MM.1S (cell line): ENCODE data around the gene COLEC12.

Source experiments
- DNase-seq: peaks from one replicate; pipeline ENCODE4 v3.0.0-alpha.2; 2015
- H2AFZ ChIP-seq: fragments of 300-600 bp; sonication (generic); 2 replicates; pipeline ENCODE4 v1.6.0; 2016; ENCODE audit warnings: antibody characterized with exemption, low read length
- H3F3A ChIP-seq: fragments of 300-600 bp; sonication (generic); 2 replicates; pipeline ENCODE4 v1.6.1; 2016; ENCODE audit warnings: mild to moderate bottlenecking, antibody characterized with exemption, low read length, moderate library complexity, mixed read lengths; ENCODE audit not compliant: insufficient read depth
- H3K27ac ChIP-seq: fragments of 300-600 bp; sonication (generic); 2 replicates; pipeline ENCODE4 v1.5.1; 2016; ENCODE audit warnings: mild to moderate bottlenecking, low read length
- H3K27me3 ChIP-seq: fragments of 300-600 bp; sonication (generic); replicated peaks from 2 replicates; pipeline ENCODE4 v1.6.0; 2016; ENCODE audit warnings: low read length; ENCODE audit not compliant: insufficient read depth
- H3K36me3 ChIP-seq: fragments of 300-600 bp; sonication (generic); replicated peaks from 2 replicates; pipeline ENCODE4 v1.6.1; 2016; ENCODE audit warnings: mild to moderate bottlenecking, low read length, mixed read lengths; ENCODE audit not compliant: insufficient read depth
- H3K4me1 ChIP-seq: fragments of 300-600 bp; sonication (generic); 2 replicates; pipeline ENCODE4 v1.6.1; 2016; ENCODE audit warnings: low read length, mixed read lengths
- H3K4me2 ChIP-seq: fragments of 300-600 bp; sonication (generic); 2 replicates; pipeline ENCODE4 v1.6.0; 2016; ENCODE audit warnings: low read depth, low read length
- H3K4me3 ChIP-seq: fragments of 300-600 bp; sonication (generic); 2 replicates; pipeline ENCODE4 v1.5.1; 2016; ENCODE audit warnings: low read length, mixed read lengths
- H3K79me2 ChIP-seq: fragments of 300-600 bp; sonication (generic); 2 replicates; pipeline ENCODE4 v1.6.1; 2016; ENCODE audit warnings: mixed run types, low read length, mixed read lengths
- H3K9ac ChIP-seq: fragments of 300-600 bp; sonication (generic); 2 replicates; pipeline ENCODE4 v1.6.1; 2016; ENCODE audit warnings: low read length, mixed read lengths
- H3K9me2 ChIP-seq: fragments of 300-600 bp; sonication (generic); replicated peaks from 2 replicates; pipeline ENCODE4 v1.6.1; 2016; ENCODE audit warnings: mild to moderate bottlenecking, low read length, mixed read lengths; ENCODE audit not compliant: insufficient read depth
- H3K9me3 ChIP-seq: fragments of 300-600 bp; sonication (generic); replicated peaks from 2 replicates; pipeline ENCODE4 v1.6.1; 2016; ENCODE audit warnings: mild to moderate bottlenecking, low read length, mixed read lengths; ENCODE audit not compliant: insufficient read depth
- H4K20me1 ChIP-seq: fragments of 300-600 bp; sonication (generic); 2 replicates; pipeline ENCODE4 v1.6.1; 2016; ENCODE audit warnings: mild to moderate bottlenecking, low read length, moderate library complexity, mixed read lengths; ENCODE audit not compliant: insufficient read depth
- EZH2 ChIP-seq: fragments of 300-600 bp; sonication (generic); optimal IDR thresholded peaks from 2 replicates; pipeline ENCODE3; 2017; ENCODE audit warnings: low read depth, mild to moderate bottlenecking, antibody characterized with exemption, low read length, mixed read lengths
- EZH2phosphoT487 ChIP-seq: fragments of 300-600 bp; sonication (generic); IDR thresholded peaks from 2 replicates; pipeline ENCODE4 v1.6.1; 2018; ENCODE audit warnings: antibody characterized with exemption, low read length
- TF ChIP-seq, protein P1 (sequence below): fragments of 300-600 bp; sonication (generic); IDR thresholded peaks from 2 replicates; pipeline ENCODE4 v1.5.1; 2016; ENCODE audit warnings: antibody characterized with exemption, low read length, mixed read lengths

Gene COLEC12

DNA sequence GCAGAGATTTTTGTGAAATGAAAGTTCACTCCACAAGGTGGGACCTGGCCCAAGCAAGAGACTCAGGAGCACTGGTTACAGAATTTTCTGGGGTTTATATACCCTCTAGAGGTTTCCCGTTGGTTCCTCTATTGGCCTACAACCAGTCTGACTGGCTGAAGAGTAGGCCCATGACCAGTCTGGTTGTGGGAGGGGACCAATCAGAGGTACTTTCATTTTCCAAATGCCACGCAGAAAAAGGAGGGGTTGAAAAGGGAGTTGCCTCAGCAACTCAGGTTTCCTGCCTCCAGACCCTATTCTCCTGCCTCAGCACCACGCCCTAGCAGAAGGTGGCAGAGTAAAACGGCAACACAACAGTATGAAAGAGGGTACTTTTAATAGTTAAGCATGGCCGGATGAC is 98.4 kb downstream of the COLEC12 start:
- Histone ChIP-seq H2AFZ (peak overlapping the region; percentile 29; the same call in 1 of the 2 replicates), H3K4me1 (no peaks in the 10 kb centered on the region), H3K9me2 (no peaks in the 10 kb centered on the region), H3K27ac (no peak overlapping the region), H3K4me3 (no peak overlapping the region), H4K20me1 (no peaks in the 10 kb centered on the region), H3K9ac (no peak overlapping the region), H3K4me2 (no peak overlapping the region), H3K36me3 (no peaks in the 10 kb centered on the region), H3K9me3 (no peaks in the 10 kb centered on the region), H3F3A (no peaks in the 10 kb centered on the region), H3K79me2 (no peaks in the 10 kb centered on the region), H3K27me3 (no peaks in the 10 kb centered on the region)
- TF ChIP-seq EZH2 (no peak), EZH2phosphoT487 (no peak)
- TF ChIP-seq, protein P1, sequence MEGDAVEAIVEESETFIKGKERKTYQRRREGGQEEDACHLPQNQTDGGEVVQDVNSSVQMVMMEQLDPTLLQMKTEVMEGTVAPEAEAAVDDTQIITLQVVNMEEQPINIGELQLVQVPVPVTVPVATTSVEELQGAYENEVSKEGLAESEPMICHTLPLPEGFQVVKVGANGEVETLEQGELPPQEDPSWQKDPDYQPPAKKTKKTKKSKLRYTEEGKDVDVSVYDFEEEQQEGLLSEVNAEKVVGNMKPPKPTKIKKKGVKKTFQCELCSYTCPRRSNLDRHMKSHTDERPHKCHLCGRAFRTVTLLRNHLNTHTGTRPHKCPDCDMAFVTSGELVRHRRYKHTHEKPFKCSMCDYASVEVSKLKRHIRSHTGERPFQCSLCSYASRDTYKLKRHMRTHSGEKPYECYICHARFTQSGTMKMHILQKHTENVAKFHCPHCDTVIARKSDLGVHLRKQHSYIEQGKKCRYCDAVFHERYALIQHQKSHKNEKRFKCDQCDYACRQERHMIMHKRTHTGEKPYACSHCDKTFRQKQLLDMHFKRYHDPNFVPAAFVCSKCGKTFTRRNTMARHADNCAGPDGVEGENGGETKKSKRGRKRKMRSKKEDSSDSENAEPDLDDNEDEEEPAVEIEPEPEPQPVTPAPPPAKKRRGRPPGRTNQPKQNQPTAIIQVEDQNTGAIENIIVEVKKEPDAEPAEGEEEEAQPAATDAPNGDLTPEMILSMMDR, result no peak
- no peak for DNase-seq

DNA sequence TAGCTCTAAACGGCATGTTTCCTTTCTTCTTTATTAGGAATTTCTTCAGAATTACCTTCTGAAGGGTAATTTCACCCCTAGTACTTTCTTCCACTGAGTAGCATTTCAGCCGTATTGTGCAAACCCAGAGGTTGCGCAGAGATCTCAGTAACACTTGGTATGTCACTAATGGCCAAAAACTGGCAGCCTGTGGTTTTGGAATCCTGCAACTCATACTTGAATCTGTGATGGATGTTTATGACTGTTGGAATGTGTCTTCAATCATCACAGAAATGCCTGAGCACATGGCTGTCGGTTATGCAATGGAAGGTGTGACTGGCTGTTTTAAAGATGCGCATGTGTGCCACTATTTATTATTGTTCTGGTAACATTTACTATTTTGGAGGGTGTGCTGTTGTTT is 100.0 kb downstream of the COLEC12 start:
- H3F3A ChIP-seq, result no peaks in the 10 kb centered on the region
- no peaks in the 10 kb centered on the region for H3K9me2 ChIP-seq
- no peaks in the 10 kb centered on the region for H3K4me1 ChIP-seq
- H3K9me3 ChIP-seq, result no peaks in the 10 kb centered on the region
- H2AFZ ChIP-seq, result no peak overlapping the region
- DNase-seq, result no peak
- no peaks in the 10 kb centered on the region for H3K36me3 ChIP-seq
- no peaks in the 10 kb centered on the region for H3K27me3 ChIP-seq
- H4K20me1 ChIP-seq, result no peaks in the 10 kb centered on the region
- H3K4me2 ChIP-seq, result no peak overlapping the region
- no peak overlapping the region for H3K27ac ChIP-seq
- TF ChIP-seq EZH2phosphoT487, result no peak
- TF ChIP-seq, protein P1, result no peak
- TF ChIP-seq EZH2, result no peak
- no peak overlapping the region for H3K9ac ChIP-seq
- H3K79me2 ChIP-seq, result no peaks in the 10 kb centered on the region
- no peak overlapping the region for H3K4me3 ChIP-seq

DNA sequence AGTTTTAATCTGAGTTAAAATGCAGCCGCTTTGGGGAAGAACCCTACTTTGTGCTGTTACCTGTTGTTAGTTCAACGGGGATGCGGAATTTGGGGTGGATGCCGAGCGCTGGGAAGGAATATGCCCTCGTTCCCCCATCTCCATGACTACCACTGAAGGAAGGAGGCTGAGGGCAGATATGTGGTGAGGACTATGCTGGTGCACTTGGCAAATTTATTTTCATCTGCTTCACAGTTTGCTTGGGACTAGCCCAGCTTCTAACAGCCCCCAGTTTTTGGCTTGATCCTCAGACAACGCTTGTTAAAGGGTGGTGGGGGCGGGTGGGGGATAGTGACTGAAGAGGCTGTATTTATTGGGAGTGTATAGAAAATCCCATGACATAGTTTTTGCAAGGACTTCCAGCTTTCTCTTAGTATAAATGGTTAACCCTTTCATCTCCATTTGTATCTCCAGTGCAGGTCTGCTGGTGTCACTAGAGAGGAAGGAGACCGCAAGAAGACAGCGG is 100.8 kb downstream of the COLEC12 start:
- H3K27ac ChIP-seq, result no peak overlapping the region
- no peaks in the 10 kb centered on the region for H3K79me2 ChIP-seq
- no peaks in the 10 kb centered on the region for H3K27me3 ChIP-seq
- TF ChIP-seq, protein P1, result no peak
- TF ChIP-seq EZH2 (no peak), EZH2phosphoT487 (no peak)
- no peaks in the 10 kb centered on the region for H4K20me1 ChIP-seq
- H2AFZ ChIP-seq, result no peak overlapping the region
- H3K4me3 ChIP-seq, result no peak overlapping the region
- DNase-seq, result no peak
- no peaks in the 10 kb centered on the region for H3K36me3 ChIP-seq
- H3K4me1 ChIP-seq, result no peaks in the 10 kb centered on the region
- no peaks in the 10 kb centered on the region for H3K9me2 ChIP-seq
- H3K4me2 ChIP-seq, result no peak overlapping the region
- H3K9ac ChIP-seq, result no peak overlapping the region
- no peaks in the 10 kb centered on the region for H3F3A ChIP-seq
- H3K9me3 ChIP-seq, result no peaks in the 10 kb centered on the region
